Heart left ventricle (tissue), 13 donors: ENCODE data around the gene MS4A6A.

ENCODE experiments used
- CTCF ChIP-seq, 12 donors: fragments of 200-600 bp; sonication (generic) in 4 of 12; IDR thresholded peaks; one replicate each; pipeline versions ENCODE4 v1.5.0 to v1.8.0; 2018 to 2022; ENCODE audit warnings: antibody characterized with exemption in 12 of 12, mild to moderate bottlenecking in 5 of 12
- POLR2A ChIP-seq, 2 donors: fragments of 450-650 bp; IDR thresholded peaks; one replicate each; pipeline ENCODE4 v1.6.1; 2017; ENCODE audit warnings: antibody characterized with exemption in 2 of 2, mild to moderate bottlenecking in 2 of 2, moderate library complexity in 2 of 2
- donor health status: ischemic (EF 13 %, LVEDD 7.1; RV severe dilation, severe dysfunction).
- donor health status: DM: no; HTN: yes; CAD: no.
- donor health status: DM: no; HTN: no; CAD: no.
- donor health status: ischemic (EF 25% LVEDD 6.9; RV normal size, moderate dysfunction).
- donor health status: ischemic (EF 25% LVEDD 5.7; RV mildly dilated, moderate dysfunction).
- donor health status: ischemic (EF 35%, LVEDD 5.7; RV mildly dilated, moderate dysfunction).
- donor health status: nonischemic (EF 11% LVEDD 7.7; RV severe dilation, severe dysfunction).
- donor health status: DM: yes; HTN: yes; CAD: no.
- donor health status: PGD.
- donor health status: ischemic (EF 29% LVEDD 5.4; RV normal size, mild dysfunction).
- donor health status: nonischemic (EF 23%, LVEDD 6.1; RV moderate dilation, normal function).

DNA sequence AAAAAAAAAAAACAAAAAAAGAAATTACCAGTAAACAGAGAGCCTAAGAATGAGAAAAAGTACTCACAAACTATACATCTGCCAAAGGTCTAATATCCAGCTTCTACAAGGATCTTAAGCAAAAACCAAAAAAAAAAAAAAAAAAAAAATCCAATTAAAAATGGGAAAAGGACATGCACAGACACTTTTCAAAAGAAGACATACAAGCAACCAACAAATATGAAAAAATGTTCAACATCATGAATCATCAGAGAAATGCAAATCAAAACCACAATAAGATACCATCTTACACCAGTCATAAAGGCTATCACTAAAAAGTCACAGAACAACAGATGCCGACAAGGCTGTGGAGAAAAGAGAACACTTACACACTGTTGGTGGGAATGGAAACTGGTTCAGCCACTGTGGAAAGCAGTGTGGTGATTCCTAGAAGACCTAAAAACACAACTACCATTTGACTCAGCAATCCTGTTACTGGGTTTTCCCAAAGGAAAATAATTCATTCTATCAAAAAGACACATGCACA, 18.3 kb downstream of the MS4A6A start:
- TF ChIP-seq CTCF (IDR thresholded peaks at IDR 0.05) (no peak), POLR2A (IDR thresholded peaks at IDR 0.05) (no peak)
